H1 (cell line): ENCODE measurements around the gene LPAR2. TPM values are rescaled to one million over a fixed set of nuclear protein-coding genes. Genes with fewer than 3 reads are reported as not detected.

Experiments used
- ATF2 ChIP-seq: IDR thresholded peaks from 2 replicates; pipeline ENCODE4 v1.6.1; 2012; ENCODE audit warnings: low read length, inconsistent platforms
- CBX5 ChIP-seq: fragments of 300-800, 300-1000 bp; sonication (generic); IDR thresholded peaks from 2 replicates; pipeline ENCODE4 v1.7.1; 2016; ENCODE audit warnings: antibody characterized with exemption, low read length, low read depth
- CHD7 ChIP-seq: fragments of 300-600 bp; sonication (generic); IDR thresholded peaks from 2 replicates; pipeline ENCODE4 v1.7.1; 2012; ENCODE audit warnings: low read length, moderate library complexity, mild to moderate bottlenecking, inconsistent platforms; ENCODE audit not compliant: insufficient replicate concordance
- JUND ChIP-seq: IDR thresholded peaks from 2 replicates; pipeline ENCODE4 v1.6.1; 2011; ENCODE audit warnings: mild to moderate bottlenecking, improper control_type of control experiment, low read length
- KDM1A ChIP-seq: fragments of 200-600, 300-600 bp; sonication (generic); IDR thresholded peaks from 2 replicates; pipeline ENCODE4 v1.7.1; 2016; ENCODE audit warnings: mild to moderate bottlenecking, low read length, borderline replicate concordance
- MAX ChIP-seq: IDR thresholded peaks from 2 replicates; pipeline ENCODE4 v1.6.1; 2012; ENCODE audit warnings: inconsistent platforms
- PHF8 ChIP-seq: fragments of 200-600 bp; sonication (generic); conservative IDR thresholded peaks from 2 replicates; pipeline ENCODE4 v1.7.1; 2012; ENCODE audit warnings: low read depth, mild to moderate bottlenecking, inconsistent platforms, low read length, moderate library complexity
- RNF2 ChIP-seq: fragments of 200-900, 300-1000 bp; sonication (generic); IDR thresholded peaks from 2 replicates; pipeline ENCODE4 v1.7.1; 2016; ENCODE audit warnings: borderline replicate concordance, low read depth, mild to moderate bottlenecking, antibody characterized with exemption, low read length; ENCODE audit not compliant: poor library complexity, severe bottlenecking; ENCODE audit errors: missing control alignments
- RXRA ChIP-seq: IDR thresholded peaks from 2 replicates; pipeline ENCODE4 v1.6.1; 2011; ENCODE audit warnings: low read depth, mild to moderate bottlenecking, low read length, moderate library complexity; ENCODE audit not compliant: insufficient read depth
- polyA plus RNA-seq, 7 experiments: library from polyadenylated mRNA; depleted of rRNA in 3 of 7; stranded (reverse) in 5 of 7; unstranded in 2 of 7; fragments of >200 nt in 5 of 7; fragments of 200-250 nt in 2 of 7; gene quantifications; 1 replicate in 5 of 7; 2 replicates in 1 of 7; 4 replicates in 1 of 7; pipeline versions ENCODE4 v1.2.1 to v1.2.3, GENCODE V29; 2011 to 2013; ENCODE audit warnings: missing spikeins in 2 of 7, mixed read lengths in 2 of 7
- total RNA-seq: library from RNA; stranded (reverse); fragmentation: NEBNext Ultra II Directional; extraction: Animal tissue kit (Norgen Biotek cat#: 25700); gene quantifications from 2 replicates; pipeline ENCODE4 v1.2.1, GENCODE V29; 2021

LPAR2 gene
- total and polyA plus RNA-seq, 2 of the 8 experiments (the other 6 are each of a cell fraction or from before 2014, with no cell fraction given) = 47.6 to 70.2 TPM

GRCh38 chr19:19578252-19578651 lies 49.8 kb downstream of the LPAR2 start (continued):
- TF ChIP-seq CHD7 (no peak), RNF2 (no peak), ATF2 (no peak), KDM1A (no peak), JUND (no peak), CBX5 (no peak), MAX (no peak), RXRA (no peak), PHF8 (no peak)
